Astrocyte (in vitro differentiated cells and primary cell): ENCODE data around the gene PTGFR.

Experiments
- EZH2 ChIP-seq: IDR thresholded peaks from 2 replicates; pipeline ENCODE4 v1.6.1; 2012; ENCODE audit warnings: mild to moderate bottlenecking, low read length, inconsistent platforms; ENCODE audit not compliant: insufficient read depth
- TF ChIP-seq, protein P1 (sequence below): IDR thresholded peaks from 2 replicates; pipeline ENCODE4 v1.5.1; 2011; ENCODE audit warnings: low read depth, mild to moderate bottlenecking, inconsistent platforms, low read length, moderate library complexity; ENCODE audit not compliant: insufficient read depth

GRCh38 chr1:78447086-78447485 lies 43.7 kb upstream of the PTGFR start:
- TF ChIP-seq, protein P1, sequence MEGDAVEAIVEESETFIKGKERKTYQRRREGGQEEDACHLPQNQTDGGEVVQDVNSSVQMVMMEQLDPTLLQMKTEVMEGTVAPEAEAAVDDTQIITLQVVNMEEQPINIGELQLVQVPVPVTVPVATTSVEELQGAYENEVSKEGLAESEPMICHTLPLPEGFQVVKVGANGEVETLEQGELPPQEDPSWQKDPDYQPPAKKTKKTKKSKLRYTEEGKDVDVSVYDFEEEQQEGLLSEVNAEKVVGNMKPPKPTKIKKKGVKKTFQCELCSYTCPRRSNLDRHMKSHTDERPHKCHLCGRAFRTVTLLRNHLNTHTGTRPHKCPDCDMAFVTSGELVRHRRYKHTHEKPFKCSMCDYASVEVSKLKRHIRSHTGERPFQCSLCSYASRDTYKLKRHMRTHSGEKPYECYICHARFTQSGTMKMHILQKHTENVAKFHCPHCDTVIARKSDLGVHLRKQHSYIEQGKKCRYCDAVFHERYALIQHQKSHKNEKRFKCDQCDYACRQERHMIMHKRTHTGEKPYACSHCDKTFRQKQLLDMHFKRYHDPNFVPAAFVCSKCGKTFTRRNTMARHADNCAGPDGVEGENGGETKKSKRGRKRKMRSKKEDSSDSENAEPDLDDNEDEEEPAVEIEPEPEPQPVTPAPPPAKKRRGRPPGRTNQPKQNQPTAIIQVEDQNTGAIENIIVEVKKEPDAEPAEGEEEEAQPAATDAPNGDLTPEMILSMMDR: no peak
- no peak for TF ChIP-seq EZH2
